GM21619 (cell line): Measurements from ENCODE around the gene BFSP2.

ENCODE experiments used
- ATAC-seq: cut with Tn5 transposase; IDR thresholded peaks from one replicate; pipeline ENCODE4 v1.9.1; 2021; ENCODE audit not compliant: unreplicated experiment

BFSP2 gene

GRCh38 chr3:133381346-133382109 is 18.3 kb upstream of the BFSP2 start:
- no peak for ATAC-seq

- ATAC-seq = no peak
These were observed 16.7 kb upstream of the BFSP2 start for GRCh38 chr3:133383175-133383574.

DNA sequence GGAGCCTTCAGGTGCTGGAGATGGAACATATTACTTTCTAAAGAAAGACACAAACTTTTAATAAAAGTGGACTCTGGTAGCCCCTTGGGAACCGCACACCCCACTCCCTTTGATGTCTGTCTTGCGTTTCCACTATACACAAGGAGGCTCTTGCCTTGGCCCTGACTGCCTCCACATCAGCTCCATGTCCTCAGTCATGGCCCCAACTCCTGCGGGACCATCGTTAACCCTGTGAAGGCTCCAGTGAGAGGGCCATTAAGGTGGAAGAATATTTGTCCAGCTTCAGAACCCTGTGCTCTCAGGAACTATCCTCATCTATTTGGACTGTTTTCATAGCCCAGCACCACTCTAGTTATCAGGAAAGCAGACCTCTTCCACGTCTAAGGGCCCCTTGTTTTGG is 16.1 kb upstream of the BFSP2 start:
- no peak for ATAC-seq

DNA sequence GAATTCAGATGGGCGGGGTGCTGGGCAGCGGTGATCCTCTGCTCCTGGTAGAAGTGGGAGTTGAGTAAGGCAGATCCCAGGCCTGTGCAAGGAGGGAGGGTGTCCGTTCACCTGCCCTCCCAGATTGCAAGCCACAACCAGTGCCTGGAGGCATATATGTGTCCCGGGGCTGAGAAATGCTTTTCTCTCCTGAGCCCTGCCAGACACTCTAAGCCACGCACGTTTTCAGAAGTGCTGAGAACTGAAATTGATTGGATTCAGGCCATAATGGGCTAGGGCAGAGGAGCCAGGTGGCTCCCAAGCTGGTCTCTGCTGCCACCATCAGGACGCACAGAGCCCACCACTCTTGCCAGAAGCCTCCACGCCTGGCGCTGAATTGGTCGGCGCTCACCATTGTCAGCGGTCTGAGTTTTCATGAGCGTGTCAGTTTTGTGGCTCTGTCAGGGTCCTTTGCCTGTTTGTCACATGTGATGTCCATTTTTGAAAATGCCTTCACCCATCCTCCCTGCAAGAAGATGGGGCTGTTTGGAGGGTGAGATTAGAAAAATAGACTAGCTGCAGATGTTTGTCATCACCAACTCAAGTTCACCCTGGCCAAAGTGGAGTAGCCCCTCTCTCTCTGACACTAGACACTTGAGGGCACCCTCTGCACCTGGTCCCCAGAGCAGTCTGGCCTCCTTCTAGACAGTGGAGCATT is 15.4 kb upstream of the BFSP2 start:
- no peak for ATAC-seq

DNA sequence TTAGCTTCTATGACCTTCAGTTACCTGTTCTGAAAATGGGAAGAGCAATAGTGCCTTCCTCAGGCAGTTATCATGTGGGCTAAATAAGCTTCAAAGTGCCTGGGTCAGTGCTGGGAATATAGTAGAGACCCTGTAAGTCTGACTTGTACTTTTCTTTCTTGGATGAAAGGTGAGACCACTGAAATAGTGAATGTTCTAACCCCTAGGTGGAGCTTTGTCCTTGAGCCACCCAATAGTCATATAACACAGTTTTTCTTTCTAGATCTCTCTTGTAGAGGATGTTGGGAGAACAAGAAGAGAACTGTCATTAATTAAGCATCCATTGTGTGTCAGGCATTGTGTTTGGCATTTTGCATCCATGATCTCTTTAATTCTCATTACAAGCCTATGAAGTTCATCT is 13.0 kb upstream of the BFSP2 start:
- ATAC-seq = no peak

GRCh38 chr3:133387341-133387740 is 12.5 kb upstream of the BFSP2 start:
- no peak for ATAC-seq

DNA sequence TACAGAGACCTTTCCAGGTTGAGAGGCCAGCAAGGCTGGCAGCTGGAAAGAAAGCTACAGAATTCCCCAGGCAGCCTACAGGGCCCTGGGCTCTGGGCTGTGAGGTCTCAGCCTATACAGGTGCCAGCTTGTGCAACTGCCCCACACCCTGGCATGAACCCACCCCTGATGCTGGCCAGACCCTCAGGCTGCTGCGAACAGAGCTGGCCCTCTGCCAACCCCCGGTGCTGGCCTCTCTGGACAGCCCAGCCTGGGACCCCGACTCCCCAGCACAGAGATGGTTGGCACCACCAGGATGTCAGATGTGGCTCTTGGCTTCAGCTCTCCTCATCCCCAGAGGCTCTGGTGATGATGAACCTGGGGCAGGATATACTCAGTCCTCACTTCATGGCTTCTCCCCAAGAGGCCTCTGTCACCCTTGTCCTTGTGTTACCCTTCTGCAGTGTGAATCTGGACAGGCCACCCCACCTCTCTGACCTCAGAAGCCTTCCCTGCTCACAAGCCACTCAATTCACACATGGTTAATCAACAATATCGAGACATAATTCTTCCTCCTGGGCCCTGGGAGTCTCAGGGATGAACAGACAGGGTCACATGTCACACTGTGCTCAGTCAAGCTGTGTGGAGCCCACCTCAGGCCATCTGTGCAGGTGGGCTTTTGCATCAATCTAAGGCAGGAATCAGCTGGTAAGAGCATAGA is 11.0 kb upstream of the BFSP2 start:
- ATAC-seq = no peak

DNA sequence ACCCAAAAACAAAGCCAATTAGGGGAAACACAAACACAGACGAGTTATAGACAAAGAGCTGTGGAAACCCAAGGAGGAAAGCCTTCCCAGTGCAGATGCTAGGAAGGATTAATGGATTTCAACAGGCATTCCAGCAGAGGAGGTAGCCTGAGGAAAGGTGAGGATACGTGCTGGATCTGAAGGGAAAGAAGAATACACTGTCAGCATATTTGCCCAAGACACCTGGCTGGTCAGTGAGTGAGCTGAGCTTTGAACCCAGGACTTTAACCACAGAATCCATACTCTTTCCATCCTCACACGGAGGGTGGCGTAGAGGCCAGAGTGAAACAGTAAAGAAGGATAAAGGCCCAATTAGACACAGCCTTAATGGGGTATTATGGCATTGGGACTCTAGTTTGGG is 9.1 kb upstream of the BFSP2 start:
- no peak for ATAC-seq

DNA sequence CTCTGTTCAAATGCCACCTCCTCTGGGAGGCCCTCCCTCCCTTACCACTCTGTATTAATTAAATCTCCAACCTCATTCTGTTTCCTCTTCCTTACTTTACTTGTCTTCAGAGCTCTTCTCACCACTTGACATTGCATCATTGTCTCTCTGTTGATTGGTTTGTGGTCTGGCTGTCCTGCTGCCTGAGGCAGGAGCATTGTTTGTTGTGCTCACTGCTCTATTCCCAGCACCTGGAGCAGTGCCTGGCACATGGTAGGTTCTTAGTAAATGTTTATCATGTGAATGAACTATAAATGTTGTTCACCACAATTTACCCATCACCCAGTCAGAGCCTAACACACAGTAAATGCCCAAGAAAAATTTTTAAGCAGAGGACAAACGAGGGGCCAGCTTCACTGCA is 6.7 kb upstream of the BFSP2 start:
- ATAC-seq = no peak

DNA sequence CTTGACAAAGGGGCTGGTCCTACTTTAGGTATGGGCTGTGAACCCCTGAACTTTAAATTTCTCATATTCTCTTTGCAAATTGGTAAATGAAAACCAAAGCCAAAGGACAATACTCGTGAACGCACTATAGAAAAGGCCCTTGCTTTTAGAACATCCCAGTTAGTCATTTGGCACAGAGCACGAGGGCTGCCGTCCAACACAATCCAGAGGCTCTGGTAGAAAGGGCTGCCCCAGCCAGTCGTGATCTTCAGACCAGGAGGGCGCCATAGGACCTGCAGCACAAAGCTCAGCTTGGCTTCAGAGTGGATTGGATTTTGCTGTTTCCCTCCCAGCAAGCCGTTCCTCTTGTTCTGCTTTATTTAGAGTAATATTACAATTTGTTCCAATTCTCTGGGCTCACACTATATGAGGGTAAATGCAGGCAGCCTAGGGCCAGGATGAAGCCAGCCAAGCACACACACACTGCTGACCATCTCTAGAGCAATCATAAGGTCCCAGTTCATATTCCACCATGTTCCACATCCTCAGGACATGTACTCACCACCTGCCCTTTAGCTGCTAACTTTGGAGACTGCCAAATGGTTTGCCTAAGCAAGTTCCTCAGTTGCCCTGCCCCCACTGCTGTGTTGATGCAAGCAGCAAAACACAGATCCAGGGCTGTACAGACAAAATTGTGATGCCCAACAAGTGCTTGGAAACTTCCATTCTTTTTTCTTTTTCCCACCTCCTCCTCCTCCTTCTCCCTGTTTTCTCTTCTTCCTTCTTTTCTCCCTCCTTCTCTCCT is 6.0 kb upstream of the BFSP2 start:
- no peak for ATAC-seq

- ATAC-seq = no peak
These were observed 5.1 kb upstream of the BFSP2 start for GRCh38 chr3:133394561-133395311.

DNA sequence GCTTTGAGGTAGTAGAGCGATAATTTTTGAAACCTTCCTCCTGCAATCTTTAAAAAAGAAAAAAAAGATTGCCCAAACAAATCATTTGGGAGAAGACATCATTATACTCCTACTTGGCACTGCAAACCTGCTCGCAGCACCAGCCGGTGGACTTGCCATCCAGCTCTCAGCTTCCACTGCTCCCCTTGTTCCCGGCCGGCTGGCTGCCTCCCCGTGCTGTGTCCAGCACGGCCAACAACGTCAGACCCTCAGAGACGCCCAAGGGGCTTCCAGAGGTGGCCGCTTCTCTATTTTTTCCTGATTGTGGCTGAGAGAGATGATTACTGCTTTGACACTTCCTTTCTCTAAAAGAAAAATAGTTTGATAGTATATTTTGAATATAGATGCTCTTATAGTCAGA is 3.0 kb upstream of the BFSP2 start:
- ATAC-seq = no peak

DNA sequence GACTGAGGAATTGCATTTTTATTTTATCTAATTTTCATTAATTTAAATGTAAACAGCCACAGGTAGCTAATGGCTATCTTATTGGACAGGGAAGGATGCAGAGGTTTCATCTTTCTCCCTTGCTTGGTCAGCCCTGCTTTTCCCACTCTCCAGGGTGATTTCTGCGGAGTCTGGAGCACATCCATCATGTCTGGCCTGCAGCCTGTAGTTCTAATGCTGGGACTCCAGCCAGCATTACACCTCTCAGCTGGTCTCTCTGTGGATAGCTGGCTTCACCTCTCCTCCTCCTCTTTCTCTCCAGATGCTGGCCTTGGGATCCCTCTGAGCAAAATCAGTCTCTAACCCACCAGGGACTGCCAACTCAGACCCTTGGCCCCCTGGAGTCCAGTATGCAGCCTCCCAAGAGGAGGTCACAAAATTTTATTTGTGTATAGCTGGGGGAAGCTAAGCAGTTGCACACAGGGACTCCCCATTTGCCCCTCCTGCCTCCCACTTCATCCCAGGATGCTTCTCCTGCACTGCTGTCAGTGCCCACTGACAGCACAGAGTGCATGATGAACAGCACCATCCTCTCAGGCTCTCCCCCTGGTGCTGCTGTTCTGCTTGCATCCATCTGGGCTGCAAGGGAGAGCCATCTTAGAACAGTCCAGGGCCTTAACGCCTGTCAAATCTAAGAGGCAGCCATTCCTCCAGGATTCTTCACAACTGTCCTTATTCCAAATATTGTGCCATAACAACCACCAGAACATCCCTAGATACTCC is 1.7 kb downstream of the BFSP2 start:
- no peak for ATAC-seq

- ATAC-seq = no peak
These were observed 5.1 kb downstream of the BFSP2 start for GRCh38 chr3:133404920-133405319.

- ATAC-seq = no peak
These were observed 8.5 kb downstream of the BFSP2 start for GRCh38 chr3:133408366-133408765.

DNA sequence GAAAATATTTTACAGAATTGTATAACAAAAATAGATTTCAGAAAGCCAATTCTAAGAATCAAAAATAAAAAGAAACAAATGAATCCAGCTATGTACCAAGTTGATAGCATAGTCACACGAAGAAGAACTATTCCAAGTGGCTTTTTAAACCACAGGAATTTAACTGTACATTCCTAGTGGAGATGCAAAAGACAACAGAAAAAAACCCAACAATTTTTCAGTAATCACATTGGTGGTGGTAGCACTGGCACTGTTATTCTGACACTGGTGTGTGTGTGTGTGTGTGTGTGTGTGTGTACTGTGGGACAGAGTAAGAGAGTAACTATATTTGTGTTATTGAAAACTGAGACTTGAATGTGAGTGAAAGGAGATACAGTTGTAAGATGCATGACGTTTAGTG is 9.1 kb downstream of the BFSP2 start:
- no peak for ATAC-seq

DNA sequence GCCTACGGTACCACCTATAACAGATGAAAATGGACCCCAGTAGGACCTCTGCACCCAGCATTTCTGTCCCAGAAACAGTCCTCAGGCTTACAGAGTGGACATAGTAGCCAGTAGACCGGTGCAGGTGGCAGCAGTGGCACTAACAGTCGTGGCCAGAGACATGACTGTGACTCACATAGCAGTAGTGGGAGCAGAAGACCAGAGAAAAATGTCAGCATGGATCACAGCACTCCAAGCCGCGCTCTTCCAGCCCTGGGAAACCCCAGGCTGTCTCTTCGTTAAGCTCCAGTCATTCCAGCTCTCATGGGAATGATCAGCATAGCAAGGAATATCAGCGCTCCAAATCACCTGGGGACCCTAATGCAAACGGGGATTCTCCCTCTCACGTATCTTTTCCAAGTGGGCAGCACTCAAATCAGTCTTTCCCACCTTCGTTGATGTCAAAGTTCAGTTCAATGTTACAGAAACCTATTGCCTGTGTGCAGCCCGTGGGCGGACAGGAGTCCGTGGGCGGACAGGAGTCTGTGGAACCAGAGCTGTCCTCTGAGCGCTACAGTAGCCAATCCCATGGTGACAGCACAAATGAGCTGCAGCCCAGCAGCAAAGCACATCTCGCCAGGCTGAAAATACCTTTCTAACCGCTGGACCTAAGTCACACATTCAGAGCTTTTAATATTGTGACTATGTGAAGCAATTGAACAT is 10.5 kb downstream of the BFSP2 start:
- no peak for ATAC-seq

- ATAC-seq = no peak
These were observed 12.6 kb downstream of the BFSP2 start for GRCh38 chr3:133412183-133413132.
